BE2C (cell line): ENCODE data around the gene SIGLEC9.

Experiments used
- DNase-seq: peaks from one replicate; pipeline ENCODE4 v3.0.0-alpha.2; 2020
- H3K27me3 ChIP-seq: fragments of 250-450 bp; sonication (Bioruptor Pico); 2 replicates; pipeline ENCODE4 v1.5.1; 2020; ENCODE audit warnings: mild to moderate bottlenecking
- H3K36me3 ChIP-seq: fragments of 250-450 bp; sonication (Bioruptor Pico); 2 replicates; pipeline ENCODE4 v1.5.1; 2020; ENCODE audit warnings: mild to moderate bottlenecking
- H3K4me1 ChIP-seq: fragments of 250-450 bp; sonication (Bioruptor Pico); 2 replicates; pipeline ENCODE4 v1.5.1; 2020
- H3K4me3 ChIP-seq: 2 replicates; pipeline ENCODE4 v1.5.1; 2011; ENCODE audit warnings: low read depth, low read length
- H3K9me3 ChIP-seq: fragments of 250-450 bp; sonication (Bioruptor Pico); 2 replicates; pipeline ENCODE4 v1.5.1; 2020
- TF ChIP-seq, protein P1 (sequence below): IDR thresholded peaks from 2 replicates; pipeline ENCODE4 v1.5.1; 2012; ENCODE audit warnings: mild to moderate bottlenecking, low read depth, low read length

The SIGLEC9 gene

DNA sequence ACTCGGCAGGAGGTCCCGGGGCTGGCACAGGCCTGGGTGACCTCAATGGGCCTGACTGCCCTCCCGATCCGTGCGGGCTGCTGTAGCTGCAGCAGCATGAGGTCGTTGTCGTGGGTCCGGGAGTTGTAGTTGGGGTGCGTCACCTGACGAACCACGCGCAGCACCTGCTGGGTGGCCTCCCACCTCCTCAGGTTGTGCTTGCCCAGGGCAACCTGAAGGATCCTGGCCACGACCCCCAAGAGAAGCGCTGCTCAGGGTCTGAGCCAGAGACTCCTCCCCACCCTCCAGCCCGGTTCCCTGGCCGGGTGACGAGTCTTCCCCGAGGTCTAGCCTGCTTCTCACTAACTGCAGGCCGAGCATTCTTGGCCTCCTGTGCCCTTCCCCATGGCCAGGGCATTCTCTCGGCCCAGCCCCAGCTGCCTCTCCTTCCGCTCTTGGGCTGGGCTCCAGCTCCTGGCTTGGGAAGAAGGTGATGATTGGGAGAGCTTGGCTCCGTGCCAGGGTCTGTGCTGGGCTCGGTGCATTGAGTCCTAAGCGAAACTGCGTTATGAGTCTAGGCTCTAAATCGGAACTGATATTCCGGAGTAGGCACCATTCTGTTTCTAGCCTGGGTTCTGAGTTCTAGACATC, 45.1 kb upstream of the SIGLEC9 start:
- H3K4me3 ChIP-seq, result no peak overlapping the region
- H3K27me3 ChIP-seq, result peaks cover 26% of the 10 kb centered on the region
- no peaks in the 10 kb centered on the region for H3K9me3 ChIP-seq
- no peaks in the 10 kb centered on the region for H3K36me3 ChIP-seq
- TF ChIP-seq, protein P1, sequence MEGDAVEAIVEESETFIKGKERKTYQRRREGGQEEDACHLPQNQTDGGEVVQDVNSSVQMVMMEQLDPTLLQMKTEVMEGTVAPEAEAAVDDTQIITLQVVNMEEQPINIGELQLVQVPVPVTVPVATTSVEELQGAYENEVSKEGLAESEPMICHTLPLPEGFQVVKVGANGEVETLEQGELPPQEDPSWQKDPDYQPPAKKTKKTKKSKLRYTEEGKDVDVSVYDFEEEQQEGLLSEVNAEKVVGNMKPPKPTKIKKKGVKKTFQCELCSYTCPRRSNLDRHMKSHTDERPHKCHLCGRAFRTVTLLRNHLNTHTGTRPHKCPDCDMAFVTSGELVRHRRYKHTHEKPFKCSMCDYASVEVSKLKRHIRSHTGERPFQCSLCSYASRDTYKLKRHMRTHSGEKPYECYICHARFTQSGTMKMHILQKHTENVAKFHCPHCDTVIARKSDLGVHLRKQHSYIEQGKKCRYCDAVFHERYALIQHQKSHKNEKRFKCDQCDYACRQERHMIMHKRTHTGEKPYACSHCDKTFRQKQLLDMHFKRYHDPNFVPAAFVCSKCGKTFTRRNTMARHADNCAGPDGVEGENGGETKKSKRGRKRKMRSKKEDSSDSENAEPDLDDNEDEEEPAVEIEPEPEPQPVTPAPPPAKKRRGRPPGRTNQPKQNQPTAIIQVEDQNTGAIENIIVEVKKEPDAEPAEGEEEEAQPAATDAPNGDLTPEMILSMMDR, result no peak
- no peak for DNase-seq
- no peaks in the 10 kb centered on the region for H3K4me1 ChIP-seq

DNA sequence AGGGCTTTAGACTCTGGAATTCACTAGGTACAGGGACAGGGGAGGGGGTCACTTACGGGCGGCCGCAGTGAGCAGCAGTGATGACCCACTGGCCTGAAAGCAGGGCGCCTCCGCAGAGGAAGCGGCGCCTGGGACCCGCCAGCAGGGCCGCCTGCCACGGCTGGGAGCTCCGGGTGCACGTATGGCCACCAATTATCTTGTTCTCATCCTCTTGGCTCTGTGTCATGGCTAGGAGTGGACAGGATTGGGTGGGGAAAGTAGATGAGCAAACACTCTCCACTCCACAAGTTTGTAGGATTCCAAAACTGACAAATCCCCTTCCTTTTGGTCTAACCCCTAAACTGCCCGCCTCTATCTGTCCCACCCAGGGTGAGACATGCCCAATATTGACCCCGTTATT, 43.2 kb upstream of the SIGLEC9 start:
- TF ChIP-seq, protein P1, result no peak
- peaks cover 26% of the 10 kb centered on the region for H3K27me3 ChIP-seq
- DNase-seq, result no peak
- H3K36me3 ChIP-seq, result no peaks in the 10 kb centered on the region
- no peaks in the 10 kb centered on the region for H3K4me1 ChIP-seq
- H3K9me3 ChIP-seq, result no peaks in the 10 kb centered on the region
- H3K4me3 ChIP-seq, result no peak overlapping the region

DNA sequence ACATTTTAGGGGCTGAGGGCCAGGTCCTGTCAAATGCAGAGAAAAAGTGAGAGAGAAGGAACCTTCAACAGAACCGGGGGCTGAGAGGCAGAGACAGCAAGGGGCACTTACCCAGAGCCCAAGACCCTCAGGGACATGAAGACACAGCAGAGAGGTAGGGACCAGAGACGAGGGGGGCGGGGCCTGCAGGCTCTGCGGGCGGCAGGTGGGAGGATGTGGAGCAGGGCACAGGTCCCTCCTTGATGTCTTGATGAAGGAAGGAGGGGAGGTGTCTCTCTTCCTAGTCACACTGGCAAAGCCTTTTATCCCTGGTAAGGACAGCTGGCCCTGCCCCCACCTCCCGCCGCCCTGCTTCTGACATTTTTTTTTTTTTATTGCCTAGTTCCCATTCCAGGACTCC, 42.1 kb upstream of the SIGLEC9 start, which contains the start of gene KLK14:
Gene KLK14, minus strand, starts transcription at position 277 of the 400 bp plus-strand sequence. Its CDS starts 273 bp downstream, at position 4.
- Histone ChIP-seq H3K36me3 (no peaks in the 10 kb centered on the region), H3K4me3 (no peak within 1 kb of the TSS), H3K27me3 (peaks cover 26% of the 10 kb centered on the region), H3K4me1 (no peaks in the 10 kb centered on the region), H3K9me3 (no peaks in the 10 kb centered on the region)
- TF ChIP-seq, protein P1, result no peak
- no peak for DNase-seq

DNA sequence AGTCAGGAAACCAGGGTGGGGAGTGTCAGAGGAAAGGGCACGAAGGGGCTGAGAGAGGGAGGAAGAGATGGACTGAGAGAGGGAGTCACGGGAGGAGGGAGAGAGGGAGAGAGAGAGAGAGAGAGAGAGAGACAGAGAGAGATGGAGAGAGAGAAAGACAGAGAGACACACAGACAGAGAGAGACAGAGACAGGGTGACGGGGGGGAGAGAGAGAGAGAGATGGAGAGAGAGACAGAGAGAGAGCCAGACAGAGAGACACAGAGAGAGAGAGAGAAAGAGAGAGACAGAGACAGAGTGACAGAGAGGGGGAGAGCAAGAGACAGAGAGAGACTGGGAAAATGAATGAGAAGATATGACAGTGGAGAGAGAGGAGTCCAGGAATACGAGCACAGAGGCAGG, 41.5 kb upstream of the SIGLEC9 start:
- DNase-seq, result no peak
- Histone ChIP-seq H3K4me3 (no peak overlapping the region), H3K36me3 (no peaks in the 10 kb centered on the region), H3K9me3 (no peaks in the 10 kb centered on the region), H3K4me1 (no peaks in the 10 kb centered on the region), H3K27me3 (peaks cover 26% of the 10 kb centered on the region)
- TF ChIP-seq, protein P1, result no peak

DNA sequence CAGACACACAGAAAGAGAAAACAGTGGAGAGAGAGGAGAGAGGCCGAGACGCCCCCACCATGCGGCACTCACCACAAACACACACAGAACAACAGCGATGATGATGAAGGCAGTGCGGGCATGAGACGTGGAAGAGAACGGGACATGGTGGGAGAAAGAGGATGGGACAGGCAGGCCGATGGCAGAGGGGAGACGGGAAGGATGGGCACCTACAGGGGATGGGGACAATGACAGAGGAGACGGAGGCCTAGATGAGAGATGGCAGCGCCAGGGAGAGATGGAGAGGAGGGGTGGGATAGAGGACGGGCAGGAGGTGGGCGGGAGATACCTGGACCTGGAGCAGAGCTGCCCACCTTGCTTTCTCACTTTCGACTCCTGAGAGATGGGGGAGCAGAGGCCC, 40.9 kb upstream of the SIGLEC9 start:
- no peak for DNase-seq
- Histone ChIP-seq H3K4me3 (no peak overlapping the region), H3K36me3 (no peaks in the 10 kb centered on the region), H3K9me3 (no peaks in the 10 kb centered on the region), H3K4me1 (no peaks in the 10 kb centered on the region), H3K27me3 (peaks cover 26% of the 10 kb centered on the region)
- TF ChIP-seq, protein P1, result no peak

DNA sequence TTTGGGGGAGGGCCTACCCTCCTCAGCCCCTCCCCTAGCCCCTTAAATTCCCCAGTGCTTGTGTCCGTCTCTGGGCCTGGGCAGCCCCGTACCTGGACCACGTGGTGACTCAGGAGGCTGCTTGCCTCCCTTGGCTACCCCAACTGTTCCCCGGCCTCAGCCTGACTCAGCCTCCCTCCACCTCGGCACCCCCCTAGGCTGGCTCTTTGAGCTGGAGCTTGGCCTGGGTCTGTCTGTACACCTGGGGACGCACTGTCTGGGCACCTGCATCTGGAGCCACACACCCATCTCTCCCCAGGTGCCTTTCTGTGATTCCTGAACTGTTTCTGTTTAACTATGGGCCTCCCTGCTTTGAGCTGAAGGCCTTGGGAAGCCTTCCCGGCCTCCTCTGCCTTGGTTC, 40.2 kb upstream of the SIGLEC9 start:
- Histone ChIP-seq H3K9me3 (no peaks in the 10 kb centered on the region), H3K27me3 (peaks cover 26% of the 10 kb centered on the region), H3K4me1 (no peaks in the 10 kb centered on the region), H3K4me3 (no peak overlapping the region), H3K36me3 (no peaks in the 10 kb centered on the region)
- TF ChIP-seq, protein P1, result no peak
- no peak for DNase-seq
